Neural progenitor cell (in vitro differentiated cells): ENCODE data around the gene TSPAN16.

Source experiments
- CTCF ChIP-seq: fragments of 200-600 bp; sonication (generic); IDR thresholded peaks from 2 replicates; pipeline ENCODE4 v1.5.1; 2017; ENCODE audit warnings: antibody characterized with exemption, mild to moderate bottlenecking
- EZH2 ChIP-seq: fragments of 200-600 bp; sonication (generic); IDR thresholded peaks from 2 replicates; pipeline ENCODE4 v1.6.1; 2017; ENCODE audit warnings: antibody characterized with exemption, mild to moderate bottlenecking, moderate library complexity
- EZH2phosphoT487 ChIP-seq: fragments of 200-600 bp; sonication (generic); IDR thresholded peaks from 2 replicates; pipeline ENCODE4 v1.6.1; 2017; ENCODE audit warnings: antibody characterized with exemption

- peak; percentile 29 for TF ChIP-seq CTCF
- no peak for TF ChIP-seq EZH2
- no peak for TF ChIP-seq EZH2phosphoT487
These were observed 7.6 kb upstream of the TSPAN16 start for GRCh38 chr19:11288349-11288748.
